Caco-2 (cell line): ENCODE measurements around the gene EFNA2. TPM values are rescaled to one million over a fixed set of nuclear protein-coding genes. Genes with fewer than 3 reads are reported as not detected.
A peak's percentile ranks its signal among the peaks of the same experiment; 100 is the strongest.

Experiments
- BruUV-seq: library from RNA; stranded (reverse); fragments of 400-500 nt; replicated peaks from 2 replicates; lab custom pipeline; 2021; lab: Mats Ljungman, UMichigan
- CTCF ChIA-PET: fragments of 300-600 bp; sonication (Branson Sonifier 250); formaldehyde crosslinking; loops from one replicate; lab custom pipeline; 2022; ENCODE audit warnings: antibody characterized with exemption; lab: Charles Lee
- POLR2A ChIA-PET: fragments of 300-600 bp; sonication (Branson Sonifier 250); formaldehyde crosslinking; loops from one replicate; lab custom pipeline; 2022; ENCODE audit warnings: antibody characterized with exemption; lab: Charles Lee
- DNase-seq, 2 experiments: peaks; one replicate each; pipeline versions ENCODE4 v3.0.0 to v3.0.0-alpha.2; 2020 to 2022
- H3K27me3 ChIP-seq: replicated peaks from 2 replicates; pipeline ENCODE4 v1.6.0; 2011; ENCODE audit warnings: low read length; ENCODE audit not compliant: control insufficient read depth, insufficient read depth
- H3K36me3 ChIP-seq: 2 replicates; pipeline ENCODE4 v1.5.1; 2011; ENCODE audit warnings: low read length; ENCODE audit not compliant: control insufficient read depth, insufficient read depth
- H3K4me1 ChIP-seq: fragments of 250-450 bp; sonication (Bioruptor Pico); 2 replicates; pipeline ENCODE4 v1.5.1; 2020; ENCODE audit warnings: mild to moderate bottlenecking
- H3K4me3 ChIP-seq: 2 replicates; pipeline ENCODE4 v1.5.1; 2011; ENCODE audit warnings: low read depth, mild to moderate bottlenecking, control low read depth, low read length
- H3K9me3 ChIP-seq: fragments of 250-450 bp; sonication (Bioruptor Pico); 2 replicates; pipeline ENCODE4 v1.5.1; 2020; ENCODE audit warnings: mild to moderate bottlenecking, moderate library complexity
- H3K27ac Mint-ChIP-seq: one replicate; pipeline ENCODE4 v1.8.0; 2022; ENCODE audit warnings: mixed read lengths; ENCODE audit not compliant: unreplicated experiment
- H3K27me3 Mint-ChIP-seq: one replicate; pipeline ENCODE4 v1.8.0; 2022; ENCODE audit warnings: mixed read lengths; ENCODE audit not compliant: insufficient read depth, unreplicated experiment
- H3K36me3 Mint-ChIP-seq: one replicate; pipeline ENCODE4 v1.8.0; 2022; ENCODE audit warnings: mild to moderate bottlenecking, mixed read lengths; ENCODE audit not compliant: insufficient read depth, unreplicated experiment
- H3K4me1 Mint-ChIP-seq: one replicate; pipeline ENCODE4 v1.8.0; 2022; ENCODE audit warnings: low read depth, mixed read lengths; ENCODE audit not compliant: unreplicated experiment
- H3K4me3 Mint-ChIP-seq: one replicate; pipeline ENCODE4 v1.8.0; 2022; ENCODE audit warnings: mild to moderate bottlenecking, moderate library complexity, mixed read lengths; ENCODE audit not compliant: unreplicated experiment
- H3K9me3 Mint-ChIP-seq: one replicate; pipeline ENCODE4 v1.8.0; 2022; ENCODE audit warnings: mixed read lengths; ENCODE audit not compliant: unreplicated experiment
- CTCF ChIP-seq, 2 experiments: fragments of 200-600 bp in 1 of 2; IDR thresholded peaks; 1 replicate in 1 of 2; 2 replicates in 1 of 2; pipeline versions ENCODE4 v1.5.1 to v1.8.0; 2011 to 2022; ENCODE audit warnings: antibody characterized with exemption in 1 of 2, control low read depth in 1 of 2, inconsistent platforms in 1 of 2, low read depth in 1 of 2, low read length in 1 of 2, mild to moderate bottlenecking in 1 of 2, moderate library complexity in 1 of 2; ENCODE audit not compliant: insufficient read depth in 1 of 2, severe bottlenecking in 1 of 2, unreplicated experiment in 1 of 2
- intact Hi-C: fragments of 100-400 bp; cut with micrococcal nuclease; formaldehyde crosslinking; loops from one replicate; pipeline ENCODE4 v1.10.0; 2022; ENCODE audit not compliant: unreplicated experiment
- total RNA-seq: library from RNA; stranded (reverse); gene quantifications from 2 replicates; pipeline ENCODE4 v1.2.3, GENCODE V29; 2022

The EFNA2 gene
- total RNA-seq, 1 experiment from 2014 or later = 18.6 TPM

GRCh38 chr19:1307320-1307719 lies 21.6 kb downstream of the EFNA2 start:
- Mint-ChIP-seq H3K36me3 (peaks cover 6% of the 10 kb centered on the region), H3K27ac (no peak overlapping the region), H3K4me3 (no peak overlapping the region), H3K9me3 (no peaks in the 10 kb centered on the region), H3K27me3 (no peaks in the 10 kb centered on the region), H3K4me1 (peaks cover 5% of the 10 kb centered on the region)
- H3K4me3 ChIP-seq = no peak overlapping the region
- no peak for TF ChIP-seq CTCF (IDR thresholded peaks at IDR 0.05; ENCODE audit: insufficient read depth in 1 of 2, low read depth in 1 of 2, low read length in 1 of 2, severe bottlenecking in 1 of 2, unreplicated experiment in 1 of 2)
- no peaks in the 10 kb centered on the region for H3K27me3 ChIP-seq
- POLR2A ChIA-PET = interaction anchor here (0.6 kb wide), 1 partner anchor 167 kb away, joined by 4 read pairs; no protein-coding TSS in a partner anchor
- no peak for DNase-seq
- CTCF ChIA-PET = no interaction called here
- intact Hi-C loops = no loop called here
- peaks cover 11% of the 10 kb centered on the region for H3K4me1 ChIP-seq
- BruUV-seq = no TSS peak
- H3K36me3 ChIP-seq = no peaks in the 10 kb centered on the region
- H3K9me3 ChIP-seq = no peaks in the 10 kb centered on the region

- TF ChIP-seq CTCF (IDR thresholded peaks at IDR 0.05; ENCODE audit: insufficient read depth in 1 of 2, low read depth in 1 of 2, low read length in 1 of 2, severe bottlenecking in 1 of 2, unreplicated experiment in 1 of 2) = no peak
- H3K9me3 Mint-ChIP-seq = no peaks in the 10 kb centered on the region
- peaks cover 6% of the 10 kb centered on the region for H3K36me3 Mint-ChIP-seq
- Histone ChIP-seq H3K36me3 (no peaks in the 10 kb centered on the region), H3K27me3 (no peaks in the 10 kb centered on the region), H3K9me3 (no peaks in the 10 kb centered on the region), H3K4me3 (no peak overlapping the region), H3K4me1 (peaks cover 11% of the 10 kb centered on the region)
- CTCF ChIA-PET = no interaction called here
- POLR2A ChIA-PET = no interaction called here
- no peak overlapping the region for H3K27ac Mint-ChIP-seq
- peaks cover 5% of the 10 kb centered on the region for H3K4me1 Mint-ChIP-seq
- no peaks in the 10 kb centered on the region for H3K27me3 Mint-ChIP-seq
- DNase-seq = no peak
- BruUV-seq = no TSS peak
- intact Hi-C loops = loop anchor here (1.0 kb wide), 1 partner anchor 24 kb away; no protein-coding TSS in a partner anchor
- no peak overlapping the region for H3K4me3 Mint-ChIP-seq
Observed at GRCh38 chr19:1307755-1308303, 22.2 kb downstream of the EFNA2 start.

GRCh38 chr19:1308718-1309117 lies 23.0 kb downstream of the EFNA2 start:
- peaks cover 6% of the 10 kb centered on the region for H3K36me3 Mint-ChIP-seq
- Histone ChIP-seq H3K36me3 (no peaks in the 10 kb centered on the region), H3K4me1 (peaks cover 20% of the 10 kb centered on the region), H3K27me3 (no peaks in the 10 kb centered on the region), H3K4me3 (no peak overlapping the region), H3K9me3 (no peaks in the 10 kb centered on the region)
- H3K9me3 Mint-ChIP-seq = no peaks in the 10 kb centered on the region
- no TSS peak for BruUV-seq
- ChIA-PET CTCF (no interaction called here), POLR2A (no interaction called here)
- no peak overlapping the region for H3K27ac Mint-ChIP-seq
- TF ChIP-seq CTCF (IDR thresholded peaks at IDR 0.05; ENCODE audit: insufficient read depth in 1 of 2, low read depth in 1 of 2, low read length in 1 of 2, severe bottlenecking in 1 of 2, unreplicated experiment in 1 of 2) = no peak
- intact Hi-C loops = loop anchor here (1.0 kb wide), 1 partner anchor 24 kb away; no protein-coding TSS in a partner anchor
- no peak overlapping the region for H3K4me3 Mint-ChIP-seq
- peak in 1 of 2 experiments; percentile 29 for DNase-seq
- peaks cover 5% of the 10 kb centered on the region for H3K4me1 Mint-ChIP-seq
- no peaks in the 10 kb centered on the region for H3K27me3 Mint-ChIP-seq
